ENCODE measurements around the gene CYTH4. TPM values are rescaled to one million over a fixed set of nuclear protein-coding genes. Genes with fewer than 3 reads are reported as not detected.

CYTH4 gene
- total and polyA plus RNA-seq, 2 of the 13 experiments (the other 11 are each of a cell fraction or from before 2014, with no cell fraction given) = not detected

GRCh38 chr22:37320726-37321677 lies 38.7 kb downstream of the CYTH4 start:
- no peak overlapping the region for H3K4me3 ChIP-seq (replicated peaks in 1 of 3; ENCODE audit: insufficient read depth in 1 of 3, low read depth in 2 of 3, low read length in 3 of 3)
- peak overlapping the region; percentile 32; the same call in 1 of the 2 replicates for H3K4me2 ChIP-seq (ENCODE audit: low read depth, low read length)
- H3K79me2 ChIP-seq (ENCODE audit: insufficient read depth, low read length) = no peaks in the 10 kb centered on the region
- H3K4me1 ChIP-seq (ENCODE audit: insufficient read depth, low read length) = peaks cover 44% of the 10 kb centered on the region
- POLR2A ChIA-PET = no interaction called here
- no peak overlapping the region for H3K9ac ChIP-seq (ENCODE audit: insufficient read depth, low read depth, low read length)
- no peaks in the 10 kb centered on the region for H3K36me3 ChIP-seq (replicated peaks in 1 of 2; ENCODE audit: control insufficient read depth in 1 of 2, insufficient read depth in 2 of 2, low read length in 2 of 2)
- intact Hi-C loops (cut with micrococcal nuclease; ENCODE audit: unreplicated experiment) (no loop called here), in situ Hi-C loops (cut with HindIII; ENCODE audit: extremely low pct_ligation_motif_present, low pct_unique_long_range_greater_than_20kb) (loop anchor here (5.0 to 10.0 kb wide), 2 partner anchors 136 to 264 kb away; partner anchors contain the start of gene LGALS2)
- CTCF ChIA-PET (ENCODE audit: low intra/inter-chr PET ratio, low total read pairs) = interaction anchor here (2.2 kb wide), 1 partner anchor 136 kb away, joined by 7 read pairs; no protein-coding TSS in a partner anchor
- H3K27me3 ChIP-seq (ENCODE audit: control insufficient read depth in 1 of 2, insufficient read depth in 2 of 2, low read length in 2 of 2) = peaks cover 5 to 8% of the 10 kb centered on the region in 2 experiments; a peak in 3 of 5 replicates
- H3K9me3 ChIP-seq (ENCODE audit: low read length) = no peaks in the 10 kb centered on the region
- no peak overlapping the region for H3K27ac ChIP-seq (ENCODE audit: extremely low read length, insufficient read depth, low read length)
- peak; percentile 66 for FAIRE-seq
- WGBS (ENCODE audit: low lambda C conversion rate) = 8% methylated on average over 15 of the region's 16 CpGs
- peak; percentile 17; the same call in 1 of the 3 replicates for ATAC-seq
- H4K20me1 ChIP-seq (ENCODE audit: insufficient read depth, low read length) = no peaks in the 10 kb centered on the region
- BruUV-seq (replicated peaks) = no TSS peak
- peak; percentile 62 for DNase-seq (ENCODE audit: low spot score)
- no peak overlapping the region for H2AFZ ChIP-seq (ENCODE audit: low read length)
- TF ChIP-seq BORCS8-MEF2B (CRISPR knock-in tag; IDR thresholded peaks at IDR 0.05) = no peak
- no peak for TF ChIP-seq FOXP1 (IDR thresholded peaks at IDR 0.05)
- 0 out of 2 replicates have a peak, but pooled peaks have one; percentile 29 for TF ChIP-seq FOXP1 (CRISPR knock-in tag; IDR thresholded peaks at IDR 0.05)
- TF ChIP-seq, protein P1, sequence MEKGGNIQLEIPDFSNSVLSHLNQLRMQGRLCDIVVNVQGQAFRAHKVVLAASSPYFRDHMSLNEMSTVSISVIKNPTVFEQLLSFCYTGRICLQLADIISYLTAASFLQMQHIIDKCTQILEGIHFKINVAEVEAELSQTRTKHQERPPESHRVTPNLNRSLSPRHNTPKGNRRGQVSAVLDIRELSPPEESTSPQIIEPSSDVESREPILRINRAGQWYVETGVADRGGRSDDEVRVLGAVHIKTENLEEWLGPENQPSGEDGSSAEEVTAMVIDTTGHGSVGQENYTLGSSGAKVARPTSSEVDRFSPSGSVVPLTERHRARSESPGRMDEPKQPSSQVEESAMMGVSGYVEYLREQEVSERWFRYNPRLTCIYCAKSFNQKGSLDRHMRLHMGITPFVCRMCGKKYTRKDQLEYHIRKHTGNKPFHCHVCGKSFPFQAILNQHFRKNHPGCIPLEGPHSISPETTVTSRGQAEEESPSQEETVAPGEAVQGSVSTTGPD (CRISPR knock-in tag; IDR thresholded peaks at IDR 0.05) = no peak
- 0 out of 2 replicates have a peak, but pooled peaks have one; percentile 18 for TF ChIP-seq MED1 (CRISPR knock-in tag; IDR thresholded peaks at IDR 0.05)
- no peak for TF ChIP-seq LCORL (IDR thresholded peaks at IDR 0.05)
- TF ChIP-seq LCORL (CRISPR knock-in tag; IDR thresholded peaks at IDR 0.05) = peak; percentile 50; the same call in 1 of the 2 replicates
- TF ChIP-seq PITX1 (CRISPR knock-in tag; IDR thresholded peaks at IDR 0.05) = 0 out of 2 replicates have a peak, but pooled peaks have one; percentile 9
- TF ChIP-seq MAX (IDR thresholded peaks at IDR 0.05) = peak; percentile 35; the same call in 1 of the 2 replicates
- TF ChIP-seq NR0B2 (CRISPR knock-in tag; IDR thresholded peaks at IDR 0.05) = no peak
- peak; percentile 19; the same call in 1 of the 2 replicates for TF ChIP-seq FOXA3 (CRISPR knock-in tag; IDR thresholded peaks at IDR 0.05)
- peak; percentile 91 for TF ChIP-seq ZMYM3 (CRISPR knock-in tag; IDR thresholded peaks at IDR 0.05)
- TF ChIP-seq KDM1A (CRISPR knock-in tag; IDR thresholded peaks at IDR 0.05) = 0 out of 2 replicates have a peak, but pooled peaks have one; percentile 57
- peak; percentile 36; the same call in 1 of the 2 replicates for TF ChIP-seq ZMYM2 (CRISPR knock-in tag; IDR thresholded peaks at IDR 0.05)
- peak; percentile 76 for TF ChIP-seq CEBPG (CRISPR knock-in tag; IDR thresholded peaks at IDR 0.05)
- peak; percentile 38 for TF ChIP-seq TEAD3 (CRISPR knock-in tag; optimal IDR thresholded peaks at IDR 0.05; ENCODE audit: borderline replicate concordance)
- no peak for TF ChIP-seq SOX6 (IDR thresholded peaks at IDR 0.05)
- 0 out of 2 replicates have a peak, but pooled peaks have one; percentile 20 for TF ChIP-seq SOX6 (CRISPR knock-in tag; IDR thresholded peaks at IDR 0.05)
- TF ChIP-seq GZF1 (CRISPR knock-in tag; IDR thresholded peaks at IDR 0.05) = 0 out of 2 replicates have a peak, but pooled peaks have one; percentile 61
- TF ChIP-seq CEBPB (IDR thresholded peaks at IDR 0.05; ENCODE audit: borderline replicate concordance, low read depth, low read length) = peak; percentile 87
- no peak for TF ChIP-seq AHR (CRISPR knock-in tag; IDR thresholded peaks at IDR 0.05)
- peak; percentile 86 for TF ChIP-seq ZNF263 (CRISPR knock-in tag; IDR thresholded peaks at IDR 0.05)
- peak; percentile 95 for TF ChIP-seq ZNF629 (CRISPR knock-in tag; conservative IDR thresholded peaks at IDR 0.05)
- TF ChIP-seq ZNF331 (CRISPR knock-in tag; IDR thresholded peaks at IDR 0.05) = peak; percentile 44; the same call in 1 of the 2 replicates
- TF ChIP-seq CHD4 (IDR thresholded peaks at IDR 0.05; ENCODE audit: borderline replicate concordance, low read length) = peak; percentile 93
- TF ChIP-seq HMG20A (CRISPR knock-in tag; IDR thresholded peaks at IDR 0.05; ENCODE audit: borderline replicate concordance) = peak; percentile 13; the same call in 1 of the 2 replicates
